K562 (cell line): Measurements from ENCODE around the gene ENG. TPM values are rescaled to one million over a fixed set of nuclear protein-coding genes. Genes with fewer than 3 reads are reported as not detected.

Source experiments
- ARHGAP35 ChIP-seq: fragments of 450-650 bp; IDR thresholded peaks from 2 replicates; pipeline ENCODE4 v1.6.1; 2018; ENCODE audit not compliant: partially characterized antibody
- ARID2 ChIP-seq: fragments of 450-650 bp; IDR thresholded peaks from 2 replicates; pipeline ENCODE4 v1.6.1; 2017; ENCODE audit warnings: antibody characterized with exemption, mild to moderate bottlenecking
- CAMTA2 ChIP-seq: fragments of 250-450 bp; sonication (Bioruptor Pico); conservative IDR thresholded peaks from 2 replicates; pipeline ENCODE4 v1.5.1; 2022
- CREB1 ChIP-seq, 2 experiments: sonication (generic) in 1 of 2; formaldehyde crosslinking in 1 of 2; IDR thresholded peaks; 2 replicates each; pipeline versions ENCODE4 v1.6.1 to v1.8.0; 2012 to 2022; ENCODE audit warnings: inconsistent platforms in 1 of 2, mild to moderate bottlenecking in 1 of 2, missing genetic modification reagents in 1 of 2, moderate library complexity in 1 of 2
- CXXC5 ChIP-seq: fragments of 250-450 bp; sonication (Bioruptor Pico); IDR thresholded peaks from 2 replicates; pipeline ENCODE4 v1.8.0; 2022; ENCODE audit warnings: inconsistent platforms, mild to moderate bottlenecking, moderate library complexity
- FOS ChIP-seq: IDR thresholded peaks from 3 replicates; pipeline ENCODE4 v1.6.1; 2011; ENCODE audit not compliant: insufficient read length; ENCODE audit errors: extremely low read depth
- GATAD2B ChIP-seq: fragments of 450-650 bp; IDR thresholded peaks from 2 replicates; pipeline ENCODE4 v1.6.1; 2017; ENCODE audit warnings: mild to moderate bottlenecking, borderline replicate concordance
- GTF2A2 ChIP-seq: IDR thresholded peaks from 2 replicates; pipeline ENCODE4 v1.6.1; 2016; ENCODE audit warnings: mild to moderate bottlenecking, missing genetic modification characterization, missing compliant biosample characterization
- KDM4B ChIP-seq, 2 experiments: fragments of 450-650 bp in 1 of 2; sonication (generic) in 1 of 2; IDR thresholded peaks; 2 replicates each; pipeline ENCODE4 v1.6.1; 2016 to 2017; ENCODE audit warnings: borderline replicate concordance in 2 of 2, antibody characterized with exemption in 1 of 2, low read depth in 1 of 2, mild to moderate bottlenecking in 1 of 2
- NFIC ChIP-seq: fragments of 450-650 bp; IDR thresholded peaks from 2 replicates; pipeline ENCODE4 v1.6.1; 2017; ENCODE audit warnings: mild to moderate bottlenecking, inconsistent platforms
- SAFB2 ChIP-seq: fragments of 200-400 bp; formaldehyde crosslinking; IDR thresholded peaks from 2 replicates; pipeline ENCODE4 v1.6.1; 2018; ENCODE audit warnings: borderline replicate concordance, low read length, low read depth, moderate library complexity; ENCODE audit not compliant: severe bottlenecking
- SIN3B ChIP-seq: fragments of 450-650 bp; IDR thresholded peaks from 2 replicates; pipeline ENCODE4 v1.6.1; 2017; ENCODE audit warnings: low read depth, mild to moderate bottlenecking, moderate library complexity
- SIX5 ChIP-seq, 2 experiments: IDR thresholded peaks; 2 replicates each; pipeline ENCODE4 v1.6.1; 2011; ENCODE audit warnings: low read length in 2 of 2, borderline replicate concordance in 1 of 2, low read depth in 1 of 2, mild to moderate bottlenecking in 1 of 2, moderate library complexity in 1 of 2; ENCODE audit not compliant: insufficient read depth in 1 of 2
- TCF7 ChIP-seq: sonication (generic); IDR thresholded peaks from 2 replicates; pipeline ENCODE4 v1.6.1; 2016; ENCODE audit warnings: antibody characterized with exemption, borderline replicate concordance
- TGIF2 ChIP-seq: sonication (generic); formaldehyde crosslinking; IDR thresholded peaks from 2 replicates; pipeline ENCODE4 v1.8.1; 2022; ENCODE audit warnings: mild to moderate bottlenecking, missing genetic modification reagents, moderate library complexity
- ZBED1 ChIP-seq: IDR thresholded peaks from 2 replicates; pipeline ENCODE4 v1.6.1; 2014
- ZBTB1 ChIP-seq: sonication (generic); formaldehyde crosslinking; IDR thresholded peaks from 2 replicates; pipeline ENCODE4 v1.8.1; 2023; ENCODE audit warnings: missing genetic modification reagents, low read depth, mild to moderate bottlenecking, borderline replicate concordance
- ZKSCAN8 ChIP-seq: fragments of 200-800 bp; sonication (Bioruptor generic); IDR thresholded peaks from 2 replicates; pipeline ENCODE4 v1.6.1; 2016; ENCODE audit warnings: missing genetic modification characterization, missing compliant biosample characterization
- ZNF212 ChIP-seq: fragments of 450-650 bp; formaldehyde crosslinking; IDR thresholded peaks from 2 replicates; pipeline ENCODE4 v1.4.0; 2020; ENCODE audit warnings: mild to moderate bottlenecking
- ZNF445 ChIP-seq: fragments of 250-450 bp; sonication (Bioruptor Pico); IDR thresholded peaks from 2 replicates; pipeline ENCODE4 v1.4.0; 2020; ENCODE audit warnings: low read depth, mild to moderate bottlenecking, moderate library complexity
- ZNF511 ChIP-seq: sonication (generic); formaldehyde crosslinking; IDR thresholded peaks from 2 replicates; pipeline ENCODE4 v1.8.0; 2022; ENCODE audit warnings: mild to moderate bottlenecking, missing genetic modification reagents
- ZNF584 ChIP-seq: fragments of 200-800 bp; sonication (Bioruptor generic); IDR thresholded peaks from 2 replicates; pipeline ENCODE4 v1.6.1; 2016; ENCODE audit warnings: low read depth, mild to moderate bottlenecking, missing genetic modification characterization, missing compliant biosample characterization
- polyA plus RNA-seq, 8 experiments: library from polyadenylated mRNA; depleted of rRNA in 4 of 8; stranded (reverse) in 5 of 8; unstranded in 3 of 8; fragments of >200 nt; fragmentation: Nextera tagmentation in 2 of 8; fragmentation: Illumina TruSeq in 1 of 8; extraction: Ambion mirVana in 2 of 8; extraction: Trizol in 1 of 8; gene quantifications; 2 replicates each; pipeline versions ENCODE4 v1.2.1 to v1.2.3, GENCODE V29; 2011 to 2014; ENCODE audit warnings: inconsistent platforms in 1 of 8, missing spikeins in 1 of 8
- total RNA-seq, 7 experiments: library from RNA; depleted of rRNA in 6 of 7; stranded (reverse); fragments of >200 nt in 6 of 7; fragmentation: Illumina TruSeq in 2 of 7; extraction: Trizol in 2 of 7; gene quantifications; 2 replicates each; pipeline versions ENCODE4 v1.2.1 to v1.2.3, GENCODE V29; 2011 to 2021; ENCODE audit warnings: low replicate concordance in 1 of 7
- TF ChIP-seq, protein P1 (sequence below): fragments of 450-650 bp; IDR thresholded peaks from 2 replicates; pipeline ENCODE4 v1.6.1; 2017; ENCODE audit warnings: antibody characterized with exemption
- TF ChIP-seq, protein P2 (sequence below): sonication (generic); formaldehyde crosslinking; IDR thresholded peaks from 2 replicates; pipeline ENCODE4 v1.8.0; 2022; ENCODE audit warnings: missing genetic modification reagents, mild to moderate bottlenecking, moderate library complexity, borderline replicate concordance
- TF ChIP-seq, protein P3 (sequence below): fragments of 250-450 bp; sonication (Bioruptor Pico); IDR thresholded peaks from 2 replicates; pipeline ENCODE4 v1.8.0; 2021; ENCODE audit warnings: moderate library complexity, mild to moderate bottlenecking, inconsistent platforms

Gene ENG
- total and polyA plus RNA-seq, 9 of the 15 experiments (the other 6 are each of a cell fraction or from before 2014, with no cell fraction given), result 0.04 to 0.40 (median 0.14) TPM; not detected in 1

DNA sequence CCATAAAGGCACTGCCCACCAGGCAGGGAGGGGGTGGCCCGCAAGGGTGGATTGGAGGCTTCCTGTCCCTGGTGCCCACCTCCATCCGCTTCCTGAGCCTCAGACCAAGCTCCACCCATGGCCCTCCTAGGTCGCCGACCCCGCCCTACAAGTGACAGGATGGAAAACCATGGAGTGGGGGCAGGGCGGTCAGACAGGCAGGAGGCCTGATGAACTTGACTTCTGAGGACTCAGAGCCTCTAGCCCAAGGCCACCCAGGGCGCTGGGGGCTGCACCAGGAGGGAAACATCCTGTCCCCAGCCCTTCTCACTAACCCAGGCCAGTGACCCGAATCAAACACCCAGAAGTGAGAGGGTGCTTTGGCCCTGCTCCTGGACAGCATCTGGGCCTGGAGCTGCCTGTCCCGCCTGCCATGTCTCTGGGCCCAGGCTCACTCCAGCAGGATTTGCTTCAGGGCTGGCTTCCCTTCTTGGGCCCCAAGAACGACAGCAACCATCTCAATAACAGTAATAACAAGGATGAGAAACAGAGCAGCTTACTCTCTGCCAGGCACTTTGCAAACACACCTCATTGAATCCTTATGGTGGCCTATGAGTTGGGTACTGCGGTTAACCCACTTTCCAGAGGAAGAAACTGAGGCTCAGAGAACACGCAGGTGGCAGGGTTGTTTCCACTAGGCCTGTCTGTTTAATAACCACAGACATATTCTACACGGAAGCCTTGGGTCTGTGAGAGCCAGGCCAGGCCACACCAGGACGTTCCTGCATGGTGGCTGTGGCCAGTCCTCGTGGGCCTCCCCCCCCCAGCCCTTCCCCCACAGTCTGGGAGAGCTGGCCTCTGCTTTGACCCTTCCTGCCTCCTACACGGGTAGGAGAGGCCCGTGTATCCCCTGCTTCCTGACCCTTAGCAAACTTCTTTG is 49.4 kb upstream of the ENG start (continued):
- TF ChIP-seq, protein P1, sequence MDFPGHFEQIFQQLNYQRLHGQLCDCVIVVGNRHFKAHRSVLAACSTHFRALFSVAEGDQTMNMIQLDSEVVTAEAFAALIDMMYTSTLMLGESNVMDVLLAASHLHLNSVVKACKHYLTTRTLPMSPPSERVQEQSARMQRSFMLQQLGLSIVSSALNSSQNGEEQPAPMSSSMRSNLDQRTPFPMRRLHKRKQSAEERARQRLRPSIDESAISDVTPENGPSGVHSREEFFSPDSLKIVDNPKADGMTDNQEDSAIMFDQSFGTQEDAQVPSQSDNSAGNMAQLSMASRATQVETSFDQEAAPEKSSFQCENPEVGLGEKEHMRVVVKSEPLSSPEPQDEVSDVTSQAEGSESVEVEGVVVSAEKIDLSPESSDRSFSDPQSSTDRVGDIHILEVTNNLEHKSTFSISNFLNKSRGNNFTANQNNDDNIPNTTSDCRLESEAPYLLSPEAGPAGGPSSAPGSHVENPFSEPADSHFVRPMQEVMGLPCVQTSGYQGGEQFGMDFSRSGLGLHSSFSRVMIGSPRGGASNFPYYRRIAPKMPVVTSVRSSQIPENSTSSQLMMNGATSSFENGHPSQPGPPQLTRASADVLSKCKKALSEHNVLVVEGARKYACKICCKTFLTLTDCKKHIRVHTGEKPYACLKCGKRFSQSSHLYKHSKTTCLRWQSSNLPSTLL, result no peak
- TF ChIP-seq SIX5 (IDR thresholded peaks at IDR 0.05; ENCODE audit: borderline replicate concordance in 1 of 2, insufficient read depth in 1 of 2, low read depth in 1 of 2, low read length in 2 of 2) (no peak), TGIF2 (no peak), ZBED1 (no peak), SIN3B (no peak), ZNF445 (CRISPR knock-in tag) (no peak), ZKSCAN8 (CRISPR knock-in tag) (no peak), ZNF511 (no peak), NFIC (no peak), ARID2 (no peak), GATAD2B (no peak), SAFB2 (no peak), TCF7 (no peak), FOS (no peak), ZNF212 (no peak), ZNF584 (CRISPR knock-in tag) (no peak), ZBTB1 (no peak), CREB1 (IDR thresholded peaks at IDR 0.05) (peak; percentile 24; the same call in 1 of the 2 replicates), CREB1 (CRISPR knock-in tag; IDR thresholded peaks at IDR 0.05) (peak; percentile 53; the same call in 1 of the 2 replicates), GTF2A2 (tag) (no peak), CAMTA2 (CRISPR knock-in tag) (no peak), CXXC5 (no peak), ARHGAP35 (no peak), KDM4B (IDR thresholded peaks at IDR 0.05; ENCODE audit: borderline replicate concordance in 2 of 2, low read depth in 1 of 2) (peak in 1 of 2 experiments; percentile 31; a peak in 1 of 4 replicates)
- TF ChIP-seq, protein P2, sequence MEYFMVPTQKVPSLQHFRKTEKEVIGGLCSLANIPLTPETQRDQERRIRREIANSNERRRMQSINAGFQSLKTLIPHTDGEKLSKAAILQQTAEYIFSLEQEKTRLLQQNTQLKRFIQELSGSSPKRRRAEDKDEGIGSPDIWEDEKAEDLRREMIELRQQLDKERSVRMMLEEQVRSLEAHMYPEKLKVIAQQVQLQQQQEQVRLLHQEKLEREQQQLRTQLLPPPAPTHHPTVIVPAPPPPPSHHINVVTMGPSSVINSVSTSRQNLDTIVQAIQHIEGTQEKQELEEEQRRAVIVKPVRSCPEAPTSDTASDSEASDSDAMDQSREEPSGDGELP (CRISPR knock-in tag), result 0 out of 2 replicates have a peak, but pooled peaks have one; percentile 58
- TF ChIP-seq, protein P3, sequence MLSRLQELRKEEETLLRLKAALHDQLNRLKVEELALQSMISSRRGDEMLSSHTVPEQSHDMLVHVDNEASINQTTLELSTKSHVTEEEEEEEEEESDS (CRISPR knock-in tag), result no peak
